ENCODE measurements around the gene PTER. TPM values are rescaled to one million over a fixed set of nuclear protein-coding genes. Genes with fewer than 3 reads are reported as not detected.

PTER gene
- total and polyA plus RNA-seq, 10 of the 15 experiments (the other 5 are each of a cell fraction or from before 2014, with no cell fraction given) = 16.0 to 31.2 (median 23.1) TPM

GRCh38 chr10:16425449-16425848 lies 11.4 kb upstream of the PTER start:
- DNase-seq (ENCODE audit: low read depth, low spot score) (no peak), ATAC-seq (no peak), FAIRE-seq (no peak)
- H3K9ac ChIP-seq (ENCODE audit: control insufficient read depth, insufficient read depth, low read length) = no peak overlapping the region
- no peak overlapping the region for H3K4me2 ChIP-seq (ENCODE audit: control insufficient read depth, insufficient read depth)
- in situ Hi-C loops (cut with MboI) (loop anchor here (25.0 kb wide), 1 partner anchor 1263 kb away; the partner anchor contains the start of gene NMT2), intact Hi-C loops (cut with micrococcal nuclease; ENCODE audit: unreplicated experiment) (no loop called here)
- no peaks in the 10 kb centered on the region for H3K9me3 ChIP-seq (replicated peaks; ENCODE audit: control insufficient read depth, insufficient read depth, low read length)
- ChIA-PET SMC1A (ENCODE audit: uncharacterized antibody, unreplicated experiment) (interaction anchor here (1.2 kb wide), 1 partner anchor 633 kb away, joined by 3 read pairs; no protein-coding TSS in a partner anchor), CTCF (no interaction called here), RAD21 (ENCODE audit: unreplicated experiment) (interaction anchor here (1.5 kb wide), 1 partner anchor 12 kb away, joined by 3 read pairs; the partner anchor contains the start of gene PTER), POLR2A (no interaction called here)
- H3K79me2 ChIP-seq (ENCODE audit: control insufficient read depth, insufficient read depth, low read length) = no peaks in the 10 kb centered on the region
- BruUV-seq (replicated peaks) = no TSS peak
- no peak overlapping the region for H2AFZ ChIP-seq (ENCODE audit: control insufficient read depth, low read depth, low read length)
- no peak overlapping the region for H3K27ac ChIP-seq (ENCODE audit: control insufficient read depth, insufficient read depth)
- H3K27me3 ChIP-seq (replicated peaks in 1 of 2; ENCODE audit: control insufficient read depth in 2 of 2, insufficient read depth in 2 of 2, low read length in 1 of 2) = no peaks in the 10 kb centered on the region; a peak in 1 of 4 replicates
- WGBS (ENCODE audit: insufficient coverage, insufficient replicate concordance, low lambda C conversion rate, missing lambda C conversion rate) = 68% methylated on average over 3 of the region's 3 CpGs
- H4K20me1 ChIP-seq (ENCODE audit: control insufficient read depth, insufficient read depth) = no peaks in the 10 kb centered on the region
- H3K36me3 ChIP-seq (ENCODE audit: control insufficient read depth in 2 of 2, insufficient read depth in 2 of 2, low read length in 1 of 2) = no peaks in the 10 kb centered on the region
- no peak for TF ChIP-seq ZNF207 (IDR thresholded peaks at IDR 0.05; ENCODE audit: borderline replicate concordance)
- TF ChIP-seq CREB1 (IDR thresholded peaks at IDR 0.05; ENCODE audit: low read depth) = no peak
- TF ChIP-seq SMAD5 (IDR thresholded peaks at IDR 0.05; ENCODE audit: low read depth) = no peak
- no peak for TF ChIP-seq SUZ12 (IDR thresholded peaks at IDR 0.05; ENCODE audit: unreplicated experiment)
- TF ChIP-seq EP300 (IDR thresholded peaks at IDR 0.05; ENCODE audit: borderline replicate concordance in 1 of 2, control insufficient read depth in 1 of 2, low read depth in 2 of 2, low read length in 2 of 2) = no peak
- no peak for TF ChIP-seq FOXM1 (IDR thresholded peaks at IDR 0.05; ENCODE audit: low read depth, low read length)
- no peak for TF ChIP-seq CHD4 (IDR thresholded peaks at IDR 0.05)
- TF ChIP-seq PAX8 (IDR thresholded peaks at IDR 0.05) = no peak
- TF ChIP-seq, protein P1, sequence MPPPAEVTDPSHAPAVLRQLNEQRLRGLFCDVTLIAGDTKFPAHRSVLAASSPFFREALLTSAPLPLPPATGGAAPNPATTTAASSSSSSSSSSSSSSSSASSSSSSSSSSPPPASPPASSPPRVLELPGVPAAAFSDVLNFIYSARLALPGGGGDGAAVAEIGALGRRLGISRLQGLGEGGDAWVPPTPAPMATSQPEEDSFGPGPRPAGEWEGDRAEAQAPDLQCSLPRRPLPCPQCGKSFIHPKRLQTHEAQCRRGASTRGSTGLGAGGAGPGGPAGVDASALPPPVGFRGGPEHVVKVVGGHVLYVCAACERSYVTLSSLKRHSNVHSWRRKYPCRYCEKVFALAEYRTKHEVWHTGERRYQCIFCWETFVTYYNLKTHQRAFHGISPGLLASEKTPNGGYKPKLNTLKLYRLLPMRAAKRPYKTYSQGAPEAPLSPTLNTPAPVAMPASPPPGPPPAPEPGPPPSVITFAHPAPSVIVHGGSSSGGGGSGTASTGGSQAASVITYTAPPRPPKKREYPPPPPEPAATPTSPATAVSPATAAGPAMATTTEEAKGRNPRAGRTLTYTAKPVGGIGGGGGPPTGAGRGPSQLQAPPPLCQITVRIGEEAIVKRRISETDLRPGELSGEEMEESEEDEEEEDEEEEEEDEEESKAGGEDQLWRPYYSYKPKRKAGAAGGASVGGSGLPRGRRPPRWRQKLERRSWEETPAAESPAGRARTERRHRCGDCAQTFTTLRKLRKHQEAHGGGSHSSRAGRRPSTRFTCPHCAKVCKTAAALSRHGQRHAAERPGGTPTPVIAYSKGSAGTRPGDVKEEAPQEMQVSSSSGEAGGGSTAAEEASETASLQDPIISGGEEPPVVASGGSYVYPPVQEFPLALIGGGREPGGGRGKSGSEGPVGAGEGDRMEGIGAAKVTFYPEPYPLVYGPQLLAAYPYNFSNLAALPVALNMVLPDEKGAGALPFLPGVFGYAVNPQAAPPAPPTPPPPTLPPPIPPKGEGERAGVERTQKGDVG (CRISPR knock-in tag; IDR thresholded peaks at IDR 0.05) = no peak
- no peak for TF ChIP-seq FOS (IDR thresholded peaks at IDR 0.05; ENCODE audit: borderline replicate concordance, extremely low read depth, insufficient read length)
- TF ChIP-seq NR2F1 (conservative IDR thresholded peaks at IDR 0.05) = no peak
- TF ChIP-seq CEBPB (IDR thresholded peaks at IDR 0.05; ENCODE audit: borderline replicate concordance in 1 of 2, low read depth in 2 of 2, low read length in 2 of 2) = no peak
- TF ChIP-seq E2F8 (IDR thresholded peaks at IDR 0.05; ENCODE audit: low read depth, partially characterized antibody) = no peak
- TF ChIP-seq SP1 (IDR thresholded peaks at IDR 0.05; ENCODE audit: low read depth, low read length) = no peak
- TF ChIP-seq SMC3 (IDR thresholded peaks at IDR 0.05; ENCODE audit: borderline replicate concordance, low read length) = no peak
- TF ChIP-seq HDAC6 (IDR thresholded peaks at IDR 0.05; ENCODE audit: unreplicated experiment) = no peak
- TF ChIP-seq, protein P2, sequence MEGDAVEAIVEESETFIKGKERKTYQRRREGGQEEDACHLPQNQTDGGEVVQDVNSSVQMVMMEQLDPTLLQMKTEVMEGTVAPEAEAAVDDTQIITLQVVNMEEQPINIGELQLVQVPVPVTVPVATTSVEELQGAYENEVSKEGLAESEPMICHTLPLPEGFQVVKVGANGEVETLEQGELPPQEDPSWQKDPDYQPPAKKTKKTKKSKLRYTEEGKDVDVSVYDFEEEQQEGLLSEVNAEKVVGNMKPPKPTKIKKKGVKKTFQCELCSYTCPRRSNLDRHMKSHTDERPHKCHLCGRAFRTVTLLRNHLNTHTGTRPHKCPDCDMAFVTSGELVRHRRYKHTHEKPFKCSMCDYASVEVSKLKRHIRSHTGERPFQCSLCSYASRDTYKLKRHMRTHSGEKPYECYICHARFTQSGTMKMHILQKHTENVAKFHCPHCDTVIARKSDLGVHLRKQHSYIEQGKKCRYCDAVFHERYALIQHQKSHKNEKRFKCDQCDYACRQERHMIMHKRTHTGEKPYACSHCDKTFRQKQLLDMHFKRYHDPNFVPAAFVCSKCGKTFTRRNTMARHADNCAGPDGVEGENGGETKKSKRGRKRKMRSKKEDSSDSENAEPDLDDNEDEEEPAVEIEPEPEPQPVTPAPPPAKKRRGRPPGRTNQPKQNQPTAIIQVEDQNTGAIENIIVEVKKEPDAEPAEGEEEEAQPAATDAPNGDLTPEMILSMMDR (IDR thresholded peaks at IDR 0.05 in 2 of 3, conservative IDR thresholded peaks at IDR 0.05 in 1 of 3; ENCODE audit: control insufficient read depth in 2 of 3, extremely low read depth in 1 of 3, insufficient read depth in 1 of 3, low read depth in 3 of 3, low read length in 3 of 3) = no peak
- no peak for TF ChIP-seq BRCA1 (IDR thresholded peaks at IDR 0.05; ENCODE audit: low read depth, low read length)
- H3K4me3 ChIP-seq = no peak overlapping the region
- H3K4me1 ChIP-seq (ENCODE audit: control insufficient read depth, insufficient read depth, low read length) = no peaks in the 10 kb centered on the region
